Activated gamma-delta T cell treated with Interleukin-2 at 50 U/mL for 16 hours (primary cell): ENCODE measurements around the gene CATSPERE.
"Not testable (repeated sequence)": the region's sequence is repeated elsewhere in the genome, so short reads cannot be mapped to it uniquely, and the experiment has no call there.

ENCODE experiments used
- DNase-seq: peaks from one replicate; pipeline ENCODE4 v3.0.0-alpha.2; 2020

The CATSPERE gene

GRCh38 chr1:244552336-244552735 lies 91.3 kb downstream of the CATSPERE start:
- DNase-seq, result no peak

GRCh38 chr1:244556263-244556662 lies 95.2 kb downstream of the CATSPERE start:
- DNase-seq, result no peak

GRCh38 chr1:244557565-244557964 lies 96.5 kb downstream of the CATSPERE start:
- no peak for DNase-seq

GRCh38 chr1:244559561-244559960 lies 98.5 kb downstream of the CATSPERE start:
- DNase-seq, result no peak

GRCh38 chr1:244562877-244563276 lies 101.8 kb downstream of the CATSPERE start:
- not testable (repeated sequence) for DNase-seq

GRCh38 chr1:244573768-244574167 lies 112.7 kb downstream of the CATSPERE start:
- DNase-seq, result no peak

GRCh38 chr1:244576259-244576892 lies 115.3 kb downstream of the CATSPERE start:
- no peak for DNase-seq

- not testable (repeated sequence) for DNase-seq
Measured at GRCh38 chr1:244578205-244578604, 117.1 kb downstream of the CATSPERE start.

GRCh38 chr1:244583358-244583982 lies 122.4 kb downstream of the CATSPERE start:
- DNase-seq, result no peak

GRCh38 chr1:244585867-244586266 lies 124.8 kb downstream of the CATSPERE start:
- DNase-seq, result no peak

GRCh38 chr1:244590670-244591069 lies 129.6 kb downstream of the CATSPERE start:
- DNase-seq, result no peak

- DNase-seq, result no peak
Measured at GRCh38 chr1:244598611-244599010, 137.5 kb downstream of the CATSPERE start.

- DNase-seq, result no peak
Measured at GRCh38 chr1:244599937-244600350, 138.9 kb downstream of the CATSPERE start.

GRCh38 chr1:244601336-244601735 lies 140.3 kb downstream of the CATSPERE start:
- no peak for DNase-seq

- DNase-seq, result no peak
Measured at GRCh38 chr1:244603498-244603897, 142.4 kb downstream of the CATSPERE start.

GRCh38 chr1:244605835-244606370 lies 144.8 kb downstream of the CATSPERE start:
- DNase-seq, result no peak

GRCh38 chr1:244614113-244614836 lies 153.2 kb downstream of the CATSPERE start:
- DNase-seq, result no peak

GRCh38 chr1:244614879-244615278 lies 153.8 kb downstream of the CATSPERE start:
- DNase-seq, result no peak

GRCh38 chr1:244615301-244615700 lies 154.2 kb downstream of the CATSPERE start:
- no peak for DNase-seq

GRCh38 chr1:244626709-244627108 lies 165.6 kb downstream of the CATSPERE start:
- no peak for DNase-seq

GRCh38 chr1:244628789-244629188 lies 167.7 kb downstream of the CATSPERE start:
- no peak for DNase-seq

- no peak for DNase-seq
Measured at GRCh38 chr1:244633140-244633539, 172.1 kb downstream of the CATSPERE start.

- no peak for DNase-seq
Measured at GRCh38 chr1:244634546-244634945, 173.5 kb downstream of the CATSPERE start.
